IMR-90 (cell line): Measurements from ENCODE around the gene MOCOS. TPM values are rescaled to one million over a fixed set of nuclear protein-coding genes. Genes with fewer than 3 reads are reported as not detected.

Source experiments
- ATAC-seq: fragments of 200-7000 bp; cut with Tn5 transposase; 2 replicates; pipeline ENCODE4 v1.9.1; 2020; ENCODE audit warnings: low read depth, mild to moderate bottlenecking, moderate library complexity
- BruUV-seq: library from RNA; stranded (reverse); fragments of 400-500 nt; replicated peaks from 2 replicates; lab custom pipeline; 2021; lab: Mats Ljungman, UMichigan
- CTCF ChIA-PET: fragments of 300-600 bp; formaldehyde crosslinking; extraction: SDS; loops from one replicate; lab custom pipeline; 2021; ENCODE audit warnings: antibody characterized with exemption; lab: Yijun Ruan, JAX
- POLR2A ChIA-PET: fragments of 300-600 bp; sonication (Branson Sonifier 250); formaldehyde crosslinking; loops from one replicate; lab custom pipeline; 2022; ENCODE audit warnings: antibody characterized with exemption; ENCODE audit not compliant: unreplicated experiment; lab: Charles Lee
- DNase-seq: peaks from one replicate; pipeline ENCODE4 v3.0.0; 2013
- H2AFZ ChIP-seq: replicated peaks from 2 replicates; pipeline ENCODE3; 2013; ENCODE audit warnings: low read length, mild to moderate bottlenecking; ENCODE audit not compliant: poor library complexity
- H2AK5ac ChIP-seq: 2 replicates; pipeline ENCODE4 v1.6.1; 2013; ENCODE audit warnings: low read depth, low read length, inconsistent platforms
- H2AK9ac ChIP-seq: replicated peaks from 2 replicates; pipeline ENCODE3; 2013; ENCODE audit warnings: mild to moderate bottlenecking, low read depth, low read length, moderate library complexity; ENCODE audit not compliant: poor library complexity
- H2BK120ac ChIP-seq: 2 replicates; pipeline ENCODE4 v1.6.1; 2013; ENCODE audit warnings: low read depth, low read length, inconsistent platforms
- H2BK15ac ChIP-seq: 3 replicates; pipeline ENCODE4 v1.6.1; 2013; ENCODE audit warnings: low read depth, low read length, inconsistent platforms
- H2BK20ac ChIP-seq: 2 replicates; pipeline ENCODE4 v1.6.1; 2013; ENCODE audit warnings: low read depth, mild to moderate bottlenecking, inconsistent platforms, low read length, moderate library complexity
- H2BK5ac ChIP-seq: 2 replicates; pipeline ENCODE4 v1.6.1; 2013; ENCODE audit warnings: mild to moderate bottlenecking, low read depth, low read length, inconsistent platforms; ENCODE audit not compliant: poor library complexity, severe bottlenecking
- H3K14ac ChIP-seq: replicated peaks from 2 replicates; pipeline ENCODE4 v1.6.1; 2013; ENCODE audit warnings: low read depth, low read length, inconsistent platforms
- H3K18ac ChIP-seq: 2 replicates; pipeline ENCODE4 v1.6.1; 2013; ENCODE audit warnings: low read depth, low read length, control low read depth
- H3K23ac ChIP-seq: 2 replicates; pipeline ENCODE4 v1.6.1; 2013; ENCODE audit warnings: low read depth, low read length, inconsistent platforms
- H3K27ac ChIP-seq: 2 replicates; pipeline ENCODE4 v1.5.1; 2013; ENCODE audit warnings: mild to moderate bottlenecking, control low read depth, low read length; ENCODE audit not compliant: insufficient read depth
- H3K27me3 ChIP-seq: 2 replicates; pipeline ENCODE4 v1.6.1; 2013; ENCODE audit warnings: low read length; ENCODE audit not compliant: control insufficient read depth, insufficient read depth
- H3K36me3 ChIP-seq: 2 replicates; pipeline ENCODE4 v1.6.1; 2013; ENCODE audit warnings: low read length, mixed read lengths; ENCODE audit not compliant: control insufficient read depth, insufficient read depth
- H3K4ac ChIP-seq: 2 replicates; pipeline ENCODE4 v1.6.1; 2013; ENCODE audit warnings: low read depth, low read length, inconsistent platforms
- H3K4me1 ChIP-seq: 2 replicates; pipeline ENCODE4 v1.6.1; 2013; ENCODE audit warnings: low read length, mixed read lengths; ENCODE audit not compliant: control insufficient read depth, insufficient read depth
- H3K4me2 ChIP-seq: 2 replicates; pipeline ENCODE4 v1.6.1; 2013; ENCODE audit warnings: low read depth, mild to moderate bottlenecking, control low read depth, low read length, moderate library complexity
- H3K4me3 ChIP-seq: 2 replicates; pipeline ENCODE4 v1.5.1; 2013; ENCODE audit warnings: low read depth, mild to moderate bottlenecking, control low read depth, low read length, moderate library complexity; ENCODE audit not compliant: insufficient read depth
- H3K56ac ChIP-seq: 2 replicates; pipeline ENCODE4 v1.6.1; 2013; ENCODE audit warnings: low read length, inconsistent platforms; ENCODE audit not compliant: insufficient read depth; ENCODE audit errors: extremely low read depth
- H3K79me1 ChIP-seq, 2 experiments: 2 replicates each; pipeline ENCODE4 v1.6.1; 2013; ENCODE audit warnings: low read length in 2 of 2, inconsistent platforms in 1 of 2, low read depth in 1 of 2
- H3K9ac ChIP-seq: 2 replicates; pipeline ENCODE4 v1.6.1; 2013; ENCODE audit warnings: low read depth, low read length, control low read depth
- H3K9me1 ChIP-seq: 2 replicates; pipeline ENCODE4 v1.6.1; 2013; ENCODE audit warnings: low read length, inconsistent platforms; ENCODE audit not compliant: insufficient read depth
- H3K9me3 ChIP-seq: 2 replicates; pipeline ENCODE4 v1.6.1; 2013; ENCODE audit warnings: low read length; ENCODE audit not compliant: control insufficient read depth, insufficient read depth
- H4K20me1 ChIP-seq: 2 replicates; pipeline ENCODE4 v1.6.1; 2013; ENCODE audit warnings: low read length, inconsistent platforms; ENCODE audit not compliant: insufficient read depth
- H4K5ac ChIP-seq: 2 replicates; pipeline ENCODE4 v1.6.1; 2013; ENCODE audit warnings: mild to moderate bottlenecking, low read depth, low read length, control low read depth
- H4K8ac ChIP-seq, 2 experiments: 2 replicates each; pipeline ENCODE4 v1.6.1; 2013; ENCODE audit warnings: low read depth in 2 of 2, low read length in 2 of 2, control low read depth in 1 of 2, inconsistent platforms in 1 of 2
- H4K91ac ChIP-seq: 2 replicates; pipeline ENCODE4 v1.6.1; 2013; ENCODE audit warnings: low read depth, low read length, inconsistent platforms; ENCODE audit not compliant: insufficient read depth
- BHLHE40 ChIP-seq: fragments of 150-350 bp; IDR thresholded peaks from 2 replicates; pipeline ENCODE4 v1.6.1; 2016; ENCODE audit warnings: mild to moderate bottlenecking, low read depth, low read length
- CHD1 ChIP-seq: IDR thresholded peaks from 2 replicates; pipeline ENCODE4 v1.6.1; 2012; ENCODE audit warnings: low read depth, low read length, improper control_type of control experiment
- MAFK ChIP-seq: IDR thresholded peaks from 2 replicates; pipeline ENCODE4 v1.6.1; 2012; ENCODE audit warnings: low read depth, low read length, improper control_type of control experiment
- MAZ ChIP-seq: IDR thresholded peaks from 2 replicates; pipeline ENCODE4 v1.6.1; 2012; ENCODE audit warnings: low read depth, mild to moderate bottlenecking, low read length, improper control_type of control experiment, moderate library complexity, borderline replicate concordance
- NFE2L2 ChIP-seq: fragments of 150-350 bp; IDR thresholded peaks from 2 replicates; pipeline ENCODE4 v1.6.1; 2016; ENCODE audit warnings: low read depth, mild to moderate bottlenecking, low read length
- RAD21 ChIP-seq: IDR thresholded peaks from 2 replicates; pipeline ENCODE4 v1.6.1; 2012; ENCODE audit warnings: low read length, improper control_type of control experiment
- RFX5 ChIP-seq: IDR thresholded peaks from 2 replicates; pipeline ENCODE4 v1.8.0; 2012; ENCODE audit warnings: low read depth, mild to moderate bottlenecking, low read length, moderate library complexity
- WGBS, 2 experiments: methylation state at CpG; one replicate each; pipeline versions ENCODE4 v1.1.5 to v1.1.7; 2013; ENCODE audit warnings: missing lambda C conversion rate in 2 of 2; ENCODE audit not compliant: insufficient read length in 1 of 2; ENCODE audit errors: extremely low coverage in 2 of 2; 5-methylcytosine and 5-hydroxymethylcytosine counted together
- dilution Hi-C: fragments of 300-500 bp; cut with HindIII; formaldehyde crosslinking; loops from one replicate; pipeline ENCODE4 v1.14.3; 2018; ENCODE audit warnings: low sequenced_read_pairs; ENCODE audit not compliant: unreplicated experiment
- in situ Hi-C: fragments of 300-500 bp; cut with MboI; formaldehyde crosslinking; loops from 3 replicates; pipeline ENCODE4 v1.14.3; 2019; ENCODE audit warnings: low sequenced_read_pairs, inconsistent platforms, mixed read lengths
- intact Hi-C: fragments of 100-400 bp; cut with micrococcal nuclease; formaldehyde crosslinking; loops from 2 replicates; pipeline ENCODE4 v1.10.0; 2022
- polyA plus RNA-seq, 3 experiments: library from polyadenylated mRNA; depleted of rRNA; stranded (reverse); fragments of >200 nt; gene quantifications; 2 replicates each; pipeline ENCODE4 v1.2.3, GENCODE V29; 2012; ENCODE audit warnings: low replicate concordance in 1 of 3
- total RNA-seq: library from RNA; depleted of rRNA; stranded (reverse); fragments of >200 nt; gene quantifications from 2 replicates; pipeline ENCODE4 v1.2.3, GENCODE V29; 2012
- TF ChIP-seq, protein P1 (sequence below): conservative IDR thresholded peaks from 2 replicates; pipeline ENCODE4 v1.5.1; 2012; ENCODE audit warnings: mild to moderate bottlenecking, low read depth, low read length, improper control_type of control experiment

The MOCOS gene
- total and polyA plus RNA-seq, 2 of the 4 experiments (the other 2 are of a cell fraction), result 1.1 to 2.2 TPM

- Histone ChIP-seq H3K4me3 (no peak overlapping the region), H3K9ac (no peak overlapping the region), H2BK120ac (no peak overlapping the region), H2BK15ac (no peak overlapping the region), H3K56ac (no peak overlapping the region), H3K18ac (no peak overlapping the region), H3K14ac (no peak overlapping the region), H2BK20ac (no peak overlapping the region), H3K4ac (no peak overlapping the region), H4K8ac (no peak overlapping the region), H2AFZ (no peak overlapping the region), H2AK9ac (no peak overlapping the region), H3K9me1 (peaks cover 11% of the 10 kb centered on the region), H3K9me3 (no peaks in the 10 kb centered on the region), H3K23ac (no peak overlapping the region), H3K36me3 (peaks cover 26% of the 10 kb centered on the region), H3K27ac (peak overlapping the region; percentile 48; the same call in 1 of the 2 replicates), H4K91ac (no peak overlapping the region; the same call in 1 of the 2 replicates), H3K27me3 (no peaks in the 10 kb centered on the region), H4K20me1 (peaks cover 4% of the 10 kb centered on the region; the same call in 1 of the 2 replicates), H2BK5ac (no peak overlapping the region), H3K4me2 (no peak overlapping the region), H3K4me1 (peaks cover 5% of the 10 kb centered on the region), H2AK5ac (no peak overlapping the region), H3K79me1 (peaks cover 3 to 5% of the 10 kb centered on the region in 2 experiments; a peak in 2 of 4 replicates), H4K5ac (peak overlapping the region; percentile 44)
- no TSS peak for BruUV-seq
- ATAC-seq (no peak), DNase-seq (no peak)
- POLR2A ChIA-PET, result no interaction called here
- CTCF ChIA-PET, result no interaction called here
- in situ Hi-C loops (no loop called here), intact Hi-C loops (no loop called here), dilution Hi-C loops (no loop called here)
- TF ChIP-seq NFE2L2, result no peak
- no peak for TF ChIP-seq BHLHE40
- TF ChIP-seq CHD1, result no peak
- no peak for TF ChIP-seq RAD21
- TF ChIP-seq MAFK, result no peak
- no peak for TF ChIP-seq RFX5
- TF ChIP-seq MAZ, result no peak
- TF ChIP-seq, protein P1, sequence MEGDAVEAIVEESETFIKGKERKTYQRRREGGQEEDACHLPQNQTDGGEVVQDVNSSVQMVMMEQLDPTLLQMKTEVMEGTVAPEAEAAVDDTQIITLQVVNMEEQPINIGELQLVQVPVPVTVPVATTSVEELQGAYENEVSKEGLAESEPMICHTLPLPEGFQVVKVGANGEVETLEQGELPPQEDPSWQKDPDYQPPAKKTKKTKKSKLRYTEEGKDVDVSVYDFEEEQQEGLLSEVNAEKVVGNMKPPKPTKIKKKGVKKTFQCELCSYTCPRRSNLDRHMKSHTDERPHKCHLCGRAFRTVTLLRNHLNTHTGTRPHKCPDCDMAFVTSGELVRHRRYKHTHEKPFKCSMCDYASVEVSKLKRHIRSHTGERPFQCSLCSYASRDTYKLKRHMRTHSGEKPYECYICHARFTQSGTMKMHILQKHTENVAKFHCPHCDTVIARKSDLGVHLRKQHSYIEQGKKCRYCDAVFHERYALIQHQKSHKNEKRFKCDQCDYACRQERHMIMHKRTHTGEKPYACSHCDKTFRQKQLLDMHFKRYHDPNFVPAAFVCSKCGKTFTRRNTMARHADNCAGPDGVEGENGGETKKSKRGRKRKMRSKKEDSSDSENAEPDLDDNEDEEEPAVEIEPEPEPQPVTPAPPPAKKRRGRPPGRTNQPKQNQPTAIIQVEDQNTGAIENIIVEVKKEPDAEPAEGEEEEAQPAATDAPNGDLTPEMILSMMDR, result no peak
- no CpG with 5 or more reads among the region's 2 CpGs for WGBS, 2 experiments
These were observed 11.1 kb upstream of the MOCOS start for GRCh38 chr18:36176177-36176584.
